Chondrocyte (in vitro differentiated cells): Measurements from ENCODE around the gene MYL4. TPM values are rescaled to one million over a fixed set of nuclear protein-coding genes. Genes with fewer than 3 reads are reported as not detected.
"Not testable (repeated sequence)": the region's sequence is repeated elsewhere in the genome, so short reads cannot be mapped to it uniquely, and the experiment has no call there.

ENCODE experiments used
- DNase-seq: peaks from one replicate; pipeline ENCODE4 v3.0.0; 2021; ENCODE audit warnings: mixed read lengths, low spot score
- H3K27ac Mint-ChIP-seq: one replicate; pipeline ENCODE4 v1.8.0; 2021; ENCODE audit warnings: mild to moderate bottlenecking, moderate library complexity, mixed read lengths; ENCODE audit not compliant: unreplicated experiment
- H3K27me3 Mint-ChIP-seq: 2 replicates; pipeline ENCODE4 v1.8.0; 2021; ENCODE audit warnings: low read depth, mixed read lengths
- H3K36me3 Mint-ChIP-seq: 2 replicates; pipeline ENCODE4 v1.8.0; 2021; ENCODE audit warnings: low read depth, mixed read lengths
- H3K4me1 Mint-ChIP-seq: 2 replicates; pipeline ENCODE4 v1.8.0; 2021; ENCODE audit warnings: low read depth, mild to moderate bottlenecking, mixed read lengths
- H3K4me3 Mint-ChIP-seq: one replicate; pipeline ENCODE4 v1.8.0; 2021; ENCODE audit warnings: mild to moderate bottlenecking, moderate library complexity, mixed read lengths; ENCODE audit not compliant: unreplicated experiment
- H3K9me3 Mint-ChIP-seq: 2 replicates; pipeline ENCODE4 v1.8.0; 2021; ENCODE audit warnings: low read depth, mixed read lengths
- CTCF ChIP-seq: fragments of 200-600 bp; sonication (generic); IDR thresholded peaks from 2 replicates; pipeline ENCODE4 v1.5.0; 2021; ENCODE audit warnings: antibody characterized with exemption, mild to moderate bottlenecking, moderate library complexity
- total RNA-seq: library from RNA; stranded (reverse); gene quantifications from 3 replicates; pipeline ENCODE4 v1.2.1, GENCODE V29; 2021

Gene MYL4
- total RNA-seq, 1 donor from 2014 or later, result 1.9 TPM

- Mint-ChIP-seq H3K4me1 (peaks cover 36% of the 10 kb centered on the region), H3K27ac (no peak overlapping the region), H3K27me3 (no peaks in the 10 kb centered on the region), H3K4me3 (no peak overlapping the region), H3K9me3 (peaks cover 5% of the 10 kb centered on the region), H3K36me3 (no peaks in the 10 kb centered on the region)
- DNase-seq, result no peak
- TF ChIP-seq CTCF, result no peak
Measured at GRCh38 chr17:47223007-47223406, 13.9 kb downstream of the MYL4 start.

- TF ChIP-seq CTCF, result no peak
- Mint-ChIP-seq H3K4me1 (peaks cover 36% of the 10 kb centered on the region), H3K9me3 (peaks cover 5% of the 10 kb centered on the region), H3K36me3 (no peaks in the 10 kb centered on the region), H3K4me3 (no peak overlapping the region), H3K27me3 (no peaks in the 10 kb centered on the region), H3K27ac (no peak overlapping the region)
- DNase-seq, result no peak
Measured at GRCh38 chr17:47223460-47223859, 14.3 kb downstream of the MYL4 start.

GRCh38 chr17:47224077-47224476, 14.9 kb downstream of the MYL4 start:
- H3K4me3 Mint-ChIP-seq, H3K27me3 Mint-ChIP-seq, H3K27ac Mint-ChIP-seq, DNase-seq, H3K36me3 Mint-ChIP-seq, H3K9me3 Mint-ChIP-seq: not testable (repeated sequence)
- H3K4me1 Mint-ChIP-seq, result peaks cover 36% of the 10 kb centered on the region

GRCh38 chr17:47224966-47225365, 15.8 kb downstream of the MYL4 start:
- no peak for DNase-seq
- Mint-ChIP-seq H3K4me3 (no peak overlapping the region), H3K9me3 (peaks cover 5% of the 10 kb centered on the region), H3K27me3 (no peaks in the 10 kb centered on the region), H3K4me1 (peaks cover 43% of the 10 kb centered on the region), H3K27ac (peak overlapping the region; percentile 93), H3K36me3 (no peaks in the 10 kb centered on the region)
- no peak for TF ChIP-seq CTCF

- peak overlapping the region; percentile 93 for H3K27ac Mint-ChIP-seq
- H3K4me3 Mint-ChIP-seq, result no peak overlapping the region
- H3K27me3 Mint-ChIP-seq, result no peaks in the 10 kb centered on the region
- no peak for DNase-seq
- H3K36me3 Mint-ChIP-seq, result no peaks in the 10 kb centered on the region
- peaks cover 5% of the 10 kb centered on the region for H3K9me3 Mint-ChIP-seq
- TF ChIP-seq CTCF, result no peak
- peaks cover 45% of the 10 kb centered on the region for H3K4me1 Mint-ChIP-seq
Measured at GRCh38 chr17:47225436-47225858, 16.3 kb downstream of the MYL4 start.

- H3K4me3 Mint-ChIP-seq, result no peak overlapping the region
- H3K9me3 Mint-ChIP-seq, result peaks cover 5% of the 10 kb centered on the region
- H3K27me3 Mint-ChIP-seq, result no peaks in the 10 kb centered on the region
- TF ChIP-seq CTCF, result no peak
- DNase-seq, result no peak
- peak overlapping the region; percentile 93 for H3K27ac Mint-ChIP-seq
- H3K36me3 Mint-ChIP-seq, result no peaks in the 10 kb centered on the region
- peaks cover 48% of the 10 kb centered on the region for H3K4me1 Mint-ChIP-seq
Measured at GRCh38 chr17:47225911-47226688, 17.0 kb downstream of the MYL4 start.
